GDM1 (cell line): ENCODE data around the gene TP73.
"Not testable (repeated sequence)": the region's sequence is repeated elsewhere in the genome, so short reads cannot be mapped to it uniquely, and the experiment has no call there.

ENCODE experiments used
- DNase-seq: peaks from one replicate; lab custom pipeline; 2025; lab: John Stamatoyannopoulos, UW

Gene TP73

GRCh38 chr1:3744646-3745045 is 92.3 kb downstream of the TP73 start:
- DNase-seq = no peak

- DNase-seq = no peak
Measured at GRCh38 chr1:3745071-3745470, 92.8 kb downstream of the TP73 start.

- DNase-seq = no peak
Measured at GRCh38 chr1:3745590-3746381, 93.5 kb downstream of the TP73 start.

GRCh38 chr1:3746389-3746829 is 94.1 kb downstream of the TP73 start:
- DNase-seq = no peak

GRCh38 chr1:3746830-3747521 is 94.7 kb downstream of the TP73 start:
- no peak for DNase-seq

GRCh38 chr1:3747522-3747848 is 95.2 kb downstream of the TP73 start:
- no peak for DNase-seq

GRCh38 chr1:3747903-3748302 is 95.6 kb downstream of the TP73 start:
- DNase-seq = no peak

- DNase-seq = not testable (repeated sequence)
Measured at GRCh38 chr1:3748316-3748900, 96.1 kb downstream of the TP73 start.

GRCh38 chr1:3749512-3749911 is 97.2 kb downstream of the TP73 start:
- DNase-seq = no peak

GRCh38 chr1:3750741-3751140 is 98.4 kb downstream of the TP73 start:
- DNase-seq = no peak

GRCh38 chr1:3752400-3752945 is 100.2 kb downstream of the TP73 start, which contains the start of gene CCDC27:
Gene CCDC27 (plus strand): TSS chr1:3752450. CDS start chr1:3752482, 32 bp downstream.
- DNase-seq = no peak

- DNase-seq = no peak
Measured at GRCh38 chr1:3753656-3754454, 101.5 kb downstream of the TP73 start.

GRCh38 chr1:3756394-3756793 is 104.1 kb downstream of the TP73 start:
- DNase-seq = no peak

- DNase-seq = no peak
Measured at GRCh38 chr1:3759164-3759563, 106.8 kb downstream of the TP73 start.

GRCh38 chr1:3759796-3760195 is 107.5 kb downstream of the TP73 start:
- no peak for DNase-seq

- DNase-seq = no peak
Measured at GRCh38 chr1:3761296-3762010, 109.1 kb downstream of the TP73 start.

- DNase-seq = no peak
Measured at GRCh38 chr1:3762151-3762872, 110.0 kb downstream of the TP73 start.

- no peak for DNase-seq
Measured at GRCh38 chr1:3762873-3763228, 110.5 kb downstream of the TP73 start.

GRCh38 chr1:3763351-3764125 is 111.2 kb downstream of the TP73 start:
- no peak for DNase-seq

- no peak for DNase-seq
Measured at GRCh38 chr1:3767328-3767925, 115.1 kb downstream of the TP73 start.
